ENCODE measurements around the gene COX8C. TPM values are rescaled to one million over a fixed set of nuclear protein-coding genes. Genes with fewer than 3 reads are reported as not detected.

COX8C gene
- total and polyA plus RNA-seq, 10 of the 15 experiments (the other 5 are each of a cell fraction or from before 2014, with no cell fraction given) = 0.15 to 0.20 TPM; not detected in 8

GRCh38 chr14:93299416-93299815 lies 47.6 kb upstream of the COX8C start:
- no peak for DNase-seq (ENCODE audit: low read depth, low spot score)
- Histone ChIP-seq H2AFZ (ENCODE audit: control insufficient read depth, low read depth, low read length) (no peak overlapping the region), H3K4me2 (ENCODE audit: control insufficient read depth, insufficient read depth) (no peak overlapping the region), H3K4me1 (ENCODE audit: control insufficient read depth, insufficient read depth, low read length) (no peaks in the 10 kb centered on the region), H3K27ac (ENCODE audit: control insufficient read depth, insufficient read depth) (no peak overlapping the region), H3K9ac (ENCODE audit: control insufficient read depth, insufficient read depth, low read length) (no peak overlapping the region), H3K27me3 (replicated peaks in 1 of 2; ENCODE audit: control insufficient read depth in 2 of 2, insufficient read depth in 2 of 2, low read length in 1 of 2) (no peaks in the 10 kb centered on the region), H3K79me2 (ENCODE audit: control insufficient read depth, insufficient read depth, low read length) (peaks cover 25% of the 10 kb centered on the region), H4K20me1 (ENCODE audit: control insufficient read depth, insufficient read depth) (peaks cover 5% of the 10 kb centered on the region; the same call in 1 of the 2 replicates), H3K9me3 (replicated peaks; ENCODE audit: control insufficient read depth, insufficient read depth, low read length) (no peaks in the 10 kb centered on the region), H3K36me3 (ENCODE audit: control insufficient read depth in 2 of 2, insufficient read depth in 2 of 2, low read length in 1 of 2) (peaks cover 0 to 2% of the 10 kb centered on the region in 2 experiments; a peak in 2 of 4 replicates), H3K4me3 (no peak overlapping the region)
- no peak for FAIRE-seq
- ChIA-PET CTCF (interaction anchor here (0.6 kb wide), 1 partner anchor 182 kb away, joined by 3 read pairs; no protein-coding TSS in a partner anchor), POLR2A (interaction anchor here (0.5 kb wide), 1 partner anchor 8 kb away, joined by 3 read pairs; no protein-coding TSS in a partner anchor), RAD21 (ENCODE audit: unreplicated experiment) (no interaction called here), SMC1A (ENCODE audit: uncharacterized antibody, unreplicated experiment) (interaction anchor here (1.1 to 2.1 kb wide), 4 partner anchors 13 to 19 kb away, joined by 3 to 15 read pairs (median 6); no protein-coding TSS in a partner anchor)
- TF ChIP-seq BCL11A (IDR thresholded peaks at IDR 0.05; ENCODE audit: low read depth, low read length) = no peak
- no peak for TF ChIP-seq EED (IDR thresholded peaks at IDR 0.05; ENCODE audit: low read depth)
- TF ChIP-seq, protein P1, sequence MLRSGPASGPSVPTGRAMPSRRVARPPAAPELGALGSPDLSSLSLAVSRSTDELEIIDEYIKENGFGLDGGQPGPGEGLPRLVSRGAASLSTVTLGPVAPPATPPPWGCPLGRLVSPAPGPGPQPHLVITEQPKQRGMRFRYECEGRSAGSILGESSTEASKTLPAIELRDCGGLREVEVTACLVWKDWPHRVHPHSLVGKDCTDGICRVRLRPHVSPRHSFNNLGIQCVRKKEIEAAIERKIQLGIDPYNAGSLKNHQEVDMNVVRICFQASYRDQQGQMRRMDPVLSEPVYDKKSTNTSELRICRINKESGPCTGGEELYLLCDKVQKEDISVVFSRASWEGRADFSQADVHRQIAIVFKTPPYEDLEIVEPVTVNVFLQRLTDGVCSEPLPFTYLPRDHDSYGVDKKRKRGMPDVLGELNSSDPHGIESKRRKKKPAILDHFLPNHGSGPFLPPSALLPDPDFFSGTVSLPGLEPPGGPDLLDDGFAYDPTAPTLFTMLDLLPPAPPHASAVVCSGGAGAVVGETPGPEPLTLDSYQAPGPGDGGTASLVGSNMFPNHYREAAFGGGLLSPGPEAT (IDR thresholded peaks at IDR 0.05; ENCODE audit: low read depth) = no peak
- TF ChIP-seq NFXL1 (IDR thresholded peaks at IDR 0.05; ENCODE audit: borderline replicate concordance) = no peak
- no peak for TF ChIP-seq EGR1 (IDR thresholded peaks at IDR 0.05; ENCODE audit: borderline replicate concordance in 1 of 2, low read depth in 2 of 2, low read length in 2 of 2)
- TF ChIP-seq MAX (IDR thresholded peaks at IDR 0.05; ENCODE audit: low read depth, low read length) = no peak
- ATAC-seq = no peak
- intact Hi-C loops (cut with micrococcal nuclease; ENCODE audit: unreplicated experiment) (no loop called here), in situ Hi-C loops (cut with MboI) (no loop called here)
- 81% methylated on average over 3 of the region's 3 CpGs for WGBS (ENCODE audit: insufficient coverage, insufficient replicate concordance, low lambda C conversion rate, missing lambda C conversion rate)
- BruUV-seq (replicated peaks) = no TSS peak

All from GM12878 (cell line).